ENCODE measurements around the gene SLC19A1.

Gene SLC19A1

GRCh38 chr21:45457161-45457831, 84.9 kb downstream of the SLC19A1 start:
- TF ChIP-seq, protein P1, sequence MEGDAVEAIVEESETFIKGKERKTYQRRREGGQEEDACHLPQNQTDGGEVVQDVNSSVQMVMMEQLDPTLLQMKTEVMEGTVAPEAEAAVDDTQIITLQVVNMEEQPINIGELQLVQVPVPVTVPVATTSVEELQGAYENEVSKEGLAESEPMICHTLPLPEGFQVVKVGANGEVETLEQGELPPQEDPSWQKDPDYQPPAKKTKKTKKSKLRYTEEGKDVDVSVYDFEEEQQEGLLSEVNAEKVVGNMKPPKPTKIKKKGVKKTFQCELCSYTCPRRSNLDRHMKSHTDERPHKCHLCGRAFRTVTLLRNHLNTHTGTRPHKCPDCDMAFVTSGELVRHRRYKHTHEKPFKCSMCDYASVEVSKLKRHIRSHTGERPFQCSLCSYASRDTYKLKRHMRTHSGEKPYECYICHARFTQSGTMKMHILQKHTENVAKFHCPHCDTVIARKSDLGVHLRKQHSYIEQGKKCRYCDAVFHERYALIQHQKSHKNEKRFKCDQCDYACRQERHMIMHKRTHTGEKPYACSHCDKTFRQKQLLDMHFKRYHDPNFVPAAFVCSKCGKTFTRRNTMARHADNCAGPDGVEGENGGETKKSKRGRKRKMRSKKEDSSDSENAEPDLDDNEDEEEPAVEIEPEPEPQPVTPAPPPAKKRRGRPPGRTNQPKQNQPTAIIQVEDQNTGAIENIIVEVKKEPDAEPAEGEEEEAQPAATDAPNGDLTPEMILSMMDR (IDR thresholded peaks at IDR 0.05; ENCODE audit: low read depth, low read length, missing control alignments) = no peak
- no peak for DNase-seq (ENCODE audit: extremely low read depth, low read depth)
- H3K4me3 ChIP-seq (replicated peaks; ENCODE audit: low read depth, low read length) = no peak overlapping the region

DNA sequence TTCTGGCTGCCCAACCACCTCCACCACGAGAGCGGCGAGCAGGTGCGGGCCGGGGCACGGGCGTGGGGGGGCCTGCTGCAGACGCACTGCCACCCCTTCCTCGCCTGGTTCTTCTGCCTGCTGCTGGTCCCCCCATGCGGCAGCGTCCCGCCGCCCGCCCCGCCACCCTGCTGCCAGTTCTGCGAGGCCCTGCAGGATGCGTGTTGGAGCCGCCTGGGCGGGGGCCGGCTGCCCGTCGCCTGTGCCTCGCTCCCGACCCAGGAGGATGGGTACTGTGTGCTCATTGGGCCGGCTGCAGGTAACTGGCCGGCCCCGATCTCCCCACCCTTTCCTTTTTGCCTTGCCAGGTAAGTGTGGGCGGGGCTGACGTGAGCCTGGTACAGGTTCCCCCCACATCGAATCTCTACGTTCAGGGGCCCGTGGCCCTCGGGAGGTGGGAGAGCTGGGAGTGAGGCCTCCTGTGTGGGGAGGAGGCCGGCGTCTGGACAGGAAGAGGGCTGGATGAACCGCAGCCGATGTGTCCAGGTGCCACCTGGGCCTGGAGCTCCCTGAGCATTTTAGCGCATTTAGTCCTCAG, 85.6 kb downstream of the SLC19A1 start:
- H3K4me3 ChIP-seq (replicated peaks; ENCODE audit: low read depth, low read length) = no peak overlapping the region
- no peak for DNase-seq (ENCODE audit: extremely low read depth, low read depth)
- TF ChIP-seq, protein P1 (IDR thresholded peaks at IDR 0.05; ENCODE audit: low read depth, low read length, missing control alignments) = no peak

GRCh38 chr21:45455674-45456583, 86.3 kb downstream of the SLC19A1 start:
- no peak overlapping the region for H3K4me3 ChIP-seq (replicated peaks; ENCODE audit: low read depth, low read length)
- DNase-seq (ENCODE audit: extremely low read depth, low read depth) = no peak
- TF ChIP-seq, protein P1 (IDR thresholded peaks at IDR 0.05; ENCODE audit: low read depth, low read length, missing control alignments) = no peak

- TF ChIP-seq, protein P1 (IDR thresholded peaks at IDR 0.05; ENCODE audit: low read depth, low read length, missing control alignments) = no peak
- no peak for DNase-seq (ENCODE audit: extremely low read depth, low read depth)
- no peak overlapping the region for H3K4me3 ChIP-seq (replicated peaks; ENCODE audit: low read depth, low read length)
Observed at GRCh38 chr21:45454926-45455673, 87.1 kb downstream of the SLC19A1 start.

DNA sequence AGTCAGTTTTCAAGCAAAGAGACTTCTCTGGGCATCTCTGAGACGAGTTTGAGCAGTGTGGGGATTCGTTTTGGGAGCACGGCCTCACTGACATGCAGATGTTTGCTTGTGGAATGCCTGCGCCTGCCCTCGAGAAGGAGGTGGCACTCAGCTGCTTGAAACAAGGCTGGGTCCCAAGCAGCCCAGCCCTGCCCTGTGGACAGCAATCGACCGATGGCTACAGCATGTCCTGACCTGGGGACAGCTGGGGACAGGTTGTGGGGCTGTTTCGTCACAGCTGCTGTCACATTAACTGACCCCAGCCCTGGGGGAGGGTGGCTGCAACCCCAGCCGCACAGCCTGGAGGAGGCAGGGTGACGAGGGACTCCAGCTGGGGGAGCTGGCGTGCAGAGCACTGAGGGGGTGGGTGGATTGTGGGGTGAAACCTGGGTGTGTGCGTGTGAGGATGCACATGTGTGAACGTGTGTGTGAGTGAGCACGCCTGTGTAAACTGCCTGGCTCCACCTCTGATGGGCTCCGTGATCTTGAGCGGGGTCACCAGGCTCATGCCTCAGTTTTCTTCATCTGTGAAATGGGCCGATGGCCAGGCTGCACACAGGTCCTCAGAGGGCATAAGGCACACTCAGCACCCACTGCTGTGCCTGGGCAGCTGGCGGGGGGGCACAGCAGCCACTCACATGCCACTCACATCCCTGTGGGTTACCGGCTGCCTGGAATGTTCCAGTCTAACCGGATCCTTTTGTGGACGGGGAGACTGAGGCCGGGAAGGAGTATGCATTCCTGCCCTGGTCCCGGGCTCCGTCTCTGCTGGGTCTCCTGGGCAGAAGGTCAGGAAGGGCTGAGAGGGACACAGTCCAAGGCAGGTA, 87.9 kb downstream of the SLC19A1 start:
- no peak for DNase-seq (ENCODE audit: extremely low read depth, low read depth)
- no peak overlapping the region for H3K4me3 ChIP-seq (replicated peaks; ENCODE audit: low read depth, low read length)
- TF ChIP-seq, protein P1 (IDR thresholded peaks at IDR 0.05; ENCODE audit: low read depth, low read length, missing control alignments) = no peak

Data from HFF-Myc (cell line).